GM19395 (cell line): Measurements from ENCODE around the gene HOXA9.

Experiments
- ATAC-seq: cut with Tn5 transposase; IDR thresholded peaks from one replicate; pipeline ENCODE4 v1.9.1; 2021; ENCODE audit warnings: mild to moderate bottlenecking, moderate library complexity; ENCODE audit not compliant: unreplicated experiment

The HOXA9 gene

GRCh38 chr7:27155816-27156507, 9.4 kb downstream of the HOXA9 start:
- no peak for ATAC-seq

- ATAC-seq, result no peak
Measured at GRCh38 chr7:27154901-27155815, 10.2 kb downstream of the HOXA9 start.

DNA sequence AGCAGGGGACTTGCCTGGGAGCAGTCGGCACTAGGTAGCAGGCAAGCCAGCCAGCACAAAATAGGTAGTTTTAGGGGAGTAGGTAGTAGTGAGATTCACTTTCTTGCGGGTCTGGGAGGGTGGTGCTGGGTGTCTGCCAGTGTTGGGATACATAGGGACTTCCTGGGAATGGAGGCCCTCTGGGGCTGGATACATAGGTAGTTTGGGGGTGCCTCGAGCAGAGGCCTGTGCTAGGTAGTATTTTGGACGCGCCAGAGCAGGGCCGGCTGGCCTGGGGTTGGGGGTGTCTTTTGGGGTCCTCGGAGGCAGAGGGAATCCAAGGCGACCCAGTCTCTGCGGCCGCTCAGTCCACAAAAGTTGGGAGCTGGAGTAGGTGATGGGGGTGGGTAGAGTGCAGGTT, 11.0 kb downstream of the HOXA9 start:
- ATAC-seq, result no peak

DNA sequence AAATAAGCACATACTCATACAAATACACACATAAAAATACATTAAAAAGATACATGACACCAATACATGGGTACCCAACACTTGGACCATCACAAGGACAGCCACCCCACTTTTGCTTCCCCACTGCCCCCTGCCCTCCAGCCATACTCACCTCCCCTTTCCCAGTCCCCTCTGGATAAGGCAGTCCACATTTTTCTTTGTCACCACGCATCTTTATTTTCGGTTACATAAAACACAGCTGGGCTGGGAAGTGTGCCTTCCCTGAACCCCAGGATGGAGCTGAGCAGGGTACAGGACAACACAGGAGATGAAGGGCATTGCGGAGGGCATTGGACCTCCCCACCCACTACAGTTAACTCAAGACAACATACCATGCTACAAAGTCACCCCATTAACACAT, 11.8 kb downstream of the HOXA9 start:
- no peak for ATAC-seq

DNA sequence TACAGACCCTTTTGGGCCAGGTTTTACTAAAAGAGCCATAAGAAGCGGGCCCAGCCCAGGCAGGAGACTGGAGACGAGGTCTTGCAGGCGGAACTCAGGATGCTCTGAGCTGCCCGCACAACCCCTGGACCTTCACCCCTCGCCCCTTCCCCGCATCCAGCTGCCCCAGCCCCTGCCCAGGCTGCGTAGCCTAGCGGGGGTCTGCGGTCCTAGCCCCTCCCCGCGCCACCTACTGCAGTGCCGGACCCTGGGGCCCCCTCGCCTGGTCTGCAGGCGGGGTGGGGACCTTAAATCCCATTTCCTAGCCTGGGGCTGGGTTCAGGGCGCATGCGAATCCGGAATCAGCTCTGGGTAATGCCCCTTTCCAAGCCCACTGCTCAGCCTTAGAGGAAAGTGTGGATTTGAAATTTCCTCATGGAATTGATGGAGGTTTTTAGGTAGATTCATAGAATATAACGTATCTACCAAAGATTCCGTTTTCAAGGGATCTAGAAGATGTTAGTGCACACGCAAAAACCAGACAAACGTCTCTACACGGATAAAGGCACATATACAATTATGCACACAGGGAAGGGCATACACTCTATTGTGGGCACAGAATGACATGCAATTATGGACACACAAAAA, 12.4 kb downstream of the HOXA9 start:
- ATAC-seq, result no peak

DNA sequence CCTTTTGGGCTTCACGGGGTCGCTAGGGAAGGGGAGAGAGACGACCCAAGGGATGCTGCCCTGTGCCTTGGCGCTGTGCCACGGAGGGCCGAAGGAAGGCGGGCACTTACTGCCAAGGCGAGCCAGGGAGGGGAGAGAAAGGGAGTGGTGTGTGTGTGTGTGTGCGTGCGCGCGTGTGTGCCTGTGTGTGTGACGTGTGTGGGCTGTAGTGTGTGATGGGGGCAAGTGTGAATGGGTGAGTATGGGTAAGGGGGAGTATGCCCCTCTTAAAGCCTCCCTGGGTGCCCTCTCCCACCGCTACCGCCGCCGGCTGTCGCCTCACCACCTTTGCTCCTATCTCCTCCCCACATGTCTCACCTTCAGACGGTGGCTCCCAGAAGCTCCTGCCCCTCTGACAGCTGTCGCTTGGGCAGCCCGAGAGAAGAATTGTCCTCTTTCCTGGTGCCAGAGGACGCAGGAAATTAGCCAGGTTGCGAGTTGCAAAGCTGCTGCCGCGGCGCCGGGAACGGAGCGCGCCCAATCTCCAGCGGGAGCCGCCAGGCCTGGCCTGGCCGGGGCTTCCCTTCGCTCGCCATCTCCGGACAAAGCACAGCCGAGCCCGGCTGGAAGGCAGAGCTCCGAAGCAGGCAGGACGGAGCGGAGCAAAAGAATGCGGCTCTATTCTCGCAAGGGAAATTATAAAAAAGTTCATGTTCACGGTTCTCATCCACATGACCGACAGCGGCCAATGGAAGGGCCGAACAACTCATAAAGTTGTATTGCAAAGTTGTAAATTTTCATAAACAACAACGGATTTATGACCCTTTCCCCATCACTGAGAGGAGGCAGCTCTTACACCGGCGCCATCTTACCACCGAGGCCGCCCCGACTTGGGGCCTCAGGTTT, 13.2 kb downstream of the HOXA9 start, which contains the start of gene HOXA3:
HOXA3 (minus strand) TSS at position 653 of the 885 bp plus-strand sequence. CDS start 41,943 bp downstream, outside the sequence.
- no peak for ATAC-seq

GRCh38 chr7:27151341-27151930, 13.9 kb downstream of the HOXA9 start:
- no peak for ATAC-seq

DNA sequence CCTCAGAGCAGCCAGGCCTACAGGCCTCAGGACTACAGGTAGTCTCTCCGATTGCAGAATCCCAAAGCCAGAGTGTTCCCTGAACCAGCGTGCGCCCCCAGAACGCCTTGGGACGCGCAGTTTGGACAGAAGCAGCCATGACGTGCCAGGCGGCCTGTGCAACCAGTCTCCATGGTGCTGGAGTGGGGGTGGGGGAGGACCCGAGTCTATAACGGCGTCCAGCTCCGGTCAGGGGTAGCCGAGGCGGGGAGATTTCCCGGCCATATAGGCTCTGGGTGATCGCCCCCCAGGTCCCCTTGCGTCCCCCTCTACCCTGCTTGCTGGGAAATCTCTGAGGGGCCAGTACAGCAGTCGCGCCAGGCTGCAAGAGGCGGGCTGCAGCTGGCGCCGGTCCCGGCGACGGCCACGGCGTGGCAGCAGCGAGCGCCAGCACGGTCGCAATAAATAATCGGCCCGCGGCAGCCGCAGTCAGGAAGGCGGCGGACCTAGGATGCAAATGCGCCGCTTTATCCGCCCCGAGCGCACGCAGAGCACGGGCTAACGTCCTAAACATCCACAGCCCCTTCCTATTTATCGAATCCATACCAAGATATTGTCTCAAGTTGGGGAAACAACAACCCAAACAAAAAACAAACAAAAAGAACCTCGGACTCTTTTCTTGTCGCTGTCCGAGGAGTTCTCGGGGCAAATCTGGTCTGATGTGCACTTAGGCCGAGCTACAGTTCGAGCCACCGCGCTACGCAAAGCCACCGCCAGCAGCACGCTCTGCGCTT, 14.6 kb downstream of the HOXA9 start:
- peak; percentile 85 for ATAC-seq

DNA sequence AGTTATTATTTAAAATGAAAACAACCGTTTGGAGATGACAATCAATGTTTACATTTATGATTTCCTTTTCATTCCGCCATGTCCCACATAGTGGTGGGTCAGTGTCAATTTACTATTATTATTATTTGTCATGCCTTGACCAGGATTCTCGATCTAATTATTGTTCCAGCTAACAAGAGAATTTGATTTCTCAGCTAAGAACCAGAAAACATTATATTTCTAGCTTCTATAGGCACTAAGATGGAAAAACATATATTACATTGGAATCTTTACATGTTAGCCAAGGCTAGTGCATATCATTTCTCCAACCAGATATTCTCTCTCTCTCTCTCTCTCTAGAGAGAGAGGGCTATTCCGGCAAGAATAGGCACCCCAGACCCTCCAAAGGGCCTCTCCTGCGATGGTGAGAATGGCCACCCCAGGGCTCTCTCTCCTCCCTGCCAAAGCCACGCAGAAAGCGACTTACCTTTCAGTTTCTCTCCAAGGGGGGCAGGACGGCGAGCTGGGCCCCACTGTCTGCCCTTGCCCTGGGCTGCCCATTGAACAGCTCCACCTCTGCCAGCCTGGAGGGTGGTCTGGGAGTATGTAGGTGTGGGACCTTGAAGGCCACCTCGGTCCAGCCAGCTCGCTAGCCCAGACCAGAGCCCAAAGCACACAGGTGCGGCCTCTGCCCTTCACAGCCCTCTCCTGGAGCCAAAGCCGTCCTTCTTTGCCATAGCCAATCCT, 15.3 kb downstream of the HOXA9 start:
- no peak for ATAC-seq

- ATAC-seq, result no peak
Measured at GRCh38 chr7:27148756-27149641, 16.3 kb downstream of the HOXA9 start.

GRCh38 chr7:27148031-27148755, 17.1 kb downstream of the HOXA9 start:
- no peak for ATAC-seq

DNA sequence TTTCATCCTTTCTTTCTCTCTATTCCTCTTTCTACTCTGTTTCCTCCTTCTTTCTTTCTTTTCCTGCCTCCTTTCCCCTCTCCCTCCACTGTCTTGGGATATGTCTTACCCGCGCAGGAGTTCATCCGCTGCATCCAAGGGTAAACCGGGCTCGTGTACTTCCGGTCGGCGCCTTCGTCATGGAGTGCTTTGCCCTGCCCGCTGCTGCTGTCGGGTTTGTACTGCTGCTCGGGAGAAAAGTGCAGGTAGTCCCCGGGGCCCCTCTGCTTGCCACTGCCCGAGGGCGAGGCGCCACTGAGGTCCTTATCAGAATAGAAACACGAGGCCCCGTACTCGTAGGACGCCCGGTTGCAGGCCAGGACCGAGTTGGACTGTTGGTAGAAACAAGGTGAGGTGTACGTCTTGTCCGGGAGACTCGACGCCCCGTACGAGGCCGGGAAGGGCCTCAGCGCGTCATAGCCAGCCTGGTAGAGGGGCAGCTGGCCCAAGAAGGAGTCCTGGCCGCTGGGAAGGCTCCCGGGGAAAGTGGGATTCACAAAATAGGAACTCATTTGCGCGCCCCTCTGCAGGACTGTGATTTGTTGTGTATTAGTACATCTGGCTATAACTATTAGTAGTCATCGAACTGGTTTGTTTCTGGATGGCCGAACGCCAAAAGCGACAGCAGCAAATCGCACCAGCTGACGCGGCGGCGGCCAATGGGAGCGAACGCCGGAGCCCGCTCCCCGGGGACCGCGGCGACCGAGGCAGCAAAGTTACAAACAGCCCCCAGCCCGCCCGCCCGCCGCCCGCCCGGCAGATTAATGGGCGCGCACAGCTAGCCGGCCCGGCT, 17.9 kb downstream of the HOXA9 start, which contains the start of gene HOXA6:
HOXA6 (minus strand) TSS at position 576 of the 832 bp plus-strand sequence; CDS start at position 551, 25 bp downstream.
- ATAC-seq, result no peak

- no peak for ATAC-seq
Measured at GRCh38 chr7:27146491-27147198, 18.7 kb downstream of the HOXA9 start.

DNA sequence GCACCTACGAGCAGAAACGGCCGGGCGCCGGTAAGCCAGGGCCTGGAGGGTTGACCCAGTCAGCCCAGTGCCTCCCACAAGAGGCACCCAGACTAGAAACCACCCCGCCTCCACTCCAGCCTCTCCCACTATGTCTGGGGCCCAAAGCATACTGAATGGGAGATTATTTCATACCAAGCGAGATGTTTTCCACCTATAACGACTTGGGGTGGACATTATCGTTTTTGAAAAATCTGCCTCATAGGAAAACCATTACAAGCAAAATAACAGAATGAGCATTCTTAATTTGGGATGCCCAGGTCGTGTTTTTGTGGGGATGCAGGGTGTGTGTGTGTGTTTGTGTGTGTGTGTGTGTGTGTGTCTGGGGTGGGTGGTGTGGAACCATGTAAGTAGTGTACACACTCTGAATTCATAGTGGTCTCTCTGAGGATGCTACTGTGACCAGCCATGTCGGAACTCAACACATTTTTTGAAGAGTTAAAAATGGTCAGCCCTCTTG, 19.4 kb downstream of the HOXA9 start:
- no peak for ATAC-seq

- ATAC-seq, result no peak
Measured at GRCh38 chr7:27145165-27145913, 20.0 kb downstream of the HOXA9 start.
